ENCODE results near the gene EIF4EBP3. TPM values are rescaled to one million over a fixed set of nuclear protein-coding genes. Genes with fewer than 3 reads are reported as not detected.

Gene EIF4EBP3
- total and polyA plus RNA-seq, 11 donors, result 4.7 to 34.9 (median 14.6) TPM

- ATAC-seq, result no peak
- no peak for DNase-seq
- Histone ChIP-seq H3K27ac (peak overlapping the region in 1 of 12 donors; percentile 13), H3K36me3 (peaks cover 0 to 39% (median 26%) of the 10 kb centered on the region in 9 donors), H3K27me3 (no peaks in the 10 kb centered on the region), H3K9me3 (no peaks in the 10 kb centered on the region), H3K4me3 (no peak overlapping the region), H3K4me1 (peaks cover 18 to 86% (median 66%) of the 10 kb centered on the region in 12 donors)
- TF ChIP-seq POLR2A (IDR thresholded peaks at IDR 0.05) (no peak), CTCF (IDR thresholded peaks at IDR 0.05) (no peak)
- intact Hi-C loops (cut with DNase I), result loop anchor here in 4 of 10 donors (5.0 to 10.0 kb wide), 2 partner anchors 71 to 138 kb away; partner anchors contain the start of genes TMCO6 (in 3 of the 4) and ZMAT2 (in 1 of the 4)
- WGBS, 4 donors, result 84 to 93% (median 90%) methylated on average over 5 of the region's 5 CpGs
Observed at GRCh38 chr5:140566665-140567064, 19.2 kb downstream of the EIF4EBP3 start.

- Histone ChIP-seq H3K27me3 (no peaks in the 10 kb centered on the region), H3K36me3 (peaks cover 0 to 37% (median 26%) of the 10 kb centered on the region in 9 donors), H3K27ac (peak overlapping the region in 1 of 12 donors; percentile 13), H3K9me3 (no peaks in the 10 kb centered on the region), H3K4me3 (no peak overlapping the region), H3K4me1 (peaks cover 18 to 85% (median 63%) of the 10 kb centered on the region in 12 donors)
- ATAC-seq, result no peak
- 77 to 81% (median 78%) methylated on average over 21 to 22 of the region's 22 CpGs for WGBS, 4 donors
- intact Hi-C loops (cut with DNase I), result loop anchor here in 4 of 10 donors (5.0 to 10.0 kb wide), 2 partner anchors 70 to 138 kb away; partner anchors contain the start of genes TMCO6 (in 3 of the 4) and ZMAT2 (in 1 of the 4)
- TF ChIP-seq CTCF (IDR thresholded peaks at IDR 0.05), result no peak
- no peak for TF ChIP-seq POLR2A (IDR thresholded peaks at IDR 0.05)
- DNase-seq, result peak in 1 of 5 donors; percentile 25
Observed at GRCh38 chr5:140567136-140567818, 19.8 kb downstream of the EIF4EBP3 start.

GRCh38 chr5:140567871-140568270 is 20.4 kb downstream of the EIF4EBP3 start:
- Histone ChIP-seq H3K36me3 (peaks cover 0 to 37% (median 26%) of the 10 kb centered on the region in 9 donors), H3K4me1 (peaks cover 18 to 79% (median 58%) of the 10 kb centered on the region in 12 donors), H3K27me3 (no peaks in the 10 kb centered on the region), H3K27ac (peak overlapping the region in 3 of 12 donors; percentile 74 to 90 (median 87)), H3K4me3 (no peak overlapping the region), H3K9me3 (no peaks in the 10 kb centered on the region)
- no peak for TF ChIP-seq POLR2A (IDR thresholded peaks at IDR 0.05)
- TF ChIP-seq CTCF (IDR thresholded peaks at IDR 0.05), result no peak
- ATAC-seq, result no peak
- DNase-seq, result no peak
- intact Hi-C loops (cut with DNase I), result loop anchor here in 4 of 10 donors (5.0 to 10.0 kb wide), 2 partner anchors 69 to 137 kb away; partner anchors contain the start of genes TMCO6 (in 3 of the 4) and ZMAT2 (in 1 of the 4)
- 92 to 95% (median 94%) methylated on average over 12 to 13 of the region's 13 CpGs for WGBS, 4 donors

- ATAC-seq (no peak), DNase-seq (no peak)
- TF ChIP-seq CTCF (IDR thresholded peaks at IDR 0.05) (no peak), POLR2A (IDR thresholded peaks at IDR 0.05) (no peak)
- 72 to 100% (median 96%) methylated on average over 2 of the region's 2 CpGs for WGBS, 4 donors
- no peaks in the 10 kb centered on the region for H3K27me3 ChIP-seq
- peaks cover 0 to 37% (median 26%) of the 10 kb centered on the region in 9 donors for H3K36me3 ChIP-seq
- H3K4me3 ChIP-seq, result peak overlapping the region in 2 of 12 donors; percentile 3 to 13
- H3K27ac ChIP-seq, result peak overlapping the region; percentile 68 to 90 (median 80)
- H3K4me1 ChIP-seq, result peaks cover 18 to 73% (median 52%) of the 10 kb centered on the region in 12 donors
- intact Hi-C loops (cut with DNase I), result loop anchor here in 4 of 10 donors (5.0 to 10.0 kb wide), 2 partner anchors 69 to 136 kb away; partner anchors contain the start of genes TMCO6 (in 3 of the 4) and ZMAT2 (in 1 of the 4)
- no peaks in the 10 kb centered on the region for H3K9me3 ChIP-seq
Observed at GRCh38 chr5:140568443-140569063, 21.1 kb downstream of the EIF4EBP3 start.
